Ovary (tissue), 3 donors: ENCODE results near the gene CCNC.

Source experiments
- EP300 ChIP-seq: sonication (generic); formaldehyde crosslinking; IDR thresholded peaks from one replicate; pipeline ENCODE4 v1.6.1; 2017; ENCODE audit warnings: antibody characterized with exemption
- POLR2A ChIP-seq: fragments of 450-650 bp; IDR thresholded peaks from one replicate; pipeline ENCODE4 v1.6.1; 2017; ENCODE audit warnings: antibody characterized with exemption, mild to moderate bottlenecking, moderate library complexity
- TF ChIP-seq, protein P1 (sequence below), 3 donors: fragments of 450-650 bp in 2 of 3; fragments of 200-600 bp in 1 of 3; IDR thresholded peaks; one replicate each; pipeline versions ENCODE4 v1.5.1 to v1.8.0; 2016 to 2022; ENCODE audit warnings: antibody characterized with exemption in 3 of 3, mild to moderate bottlenecking in 1 of 3
- donor health status: DM: no; HTN: no; CAD: no.

DNA sequence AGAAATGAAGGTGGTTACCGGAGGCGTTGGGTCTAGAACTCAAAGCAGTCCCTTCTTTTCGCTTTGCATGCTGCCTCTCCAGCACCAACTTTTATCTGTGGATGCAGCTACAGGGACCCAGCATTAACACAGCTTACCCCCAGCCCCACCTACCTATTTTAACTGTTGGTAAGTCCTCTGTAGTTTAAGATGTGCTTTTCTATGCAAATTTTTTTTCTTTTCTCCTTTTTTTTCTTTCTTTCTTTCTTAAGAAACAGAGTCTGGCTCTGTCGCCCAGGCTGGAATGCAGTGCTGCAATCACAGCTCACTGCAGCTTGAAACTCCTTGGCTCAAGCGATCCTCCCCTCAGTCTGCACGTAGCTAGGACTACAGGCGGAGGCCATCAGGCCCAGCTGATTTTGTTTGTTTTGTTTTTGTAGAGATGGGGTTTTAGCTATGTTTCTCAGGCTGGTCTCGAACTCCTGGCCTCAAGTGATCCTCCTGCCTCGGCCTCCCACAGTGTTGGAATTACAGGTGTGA lies 46.8 kb downstream of the CCNC start:
- TF ChIP-seq, protein P1, sequence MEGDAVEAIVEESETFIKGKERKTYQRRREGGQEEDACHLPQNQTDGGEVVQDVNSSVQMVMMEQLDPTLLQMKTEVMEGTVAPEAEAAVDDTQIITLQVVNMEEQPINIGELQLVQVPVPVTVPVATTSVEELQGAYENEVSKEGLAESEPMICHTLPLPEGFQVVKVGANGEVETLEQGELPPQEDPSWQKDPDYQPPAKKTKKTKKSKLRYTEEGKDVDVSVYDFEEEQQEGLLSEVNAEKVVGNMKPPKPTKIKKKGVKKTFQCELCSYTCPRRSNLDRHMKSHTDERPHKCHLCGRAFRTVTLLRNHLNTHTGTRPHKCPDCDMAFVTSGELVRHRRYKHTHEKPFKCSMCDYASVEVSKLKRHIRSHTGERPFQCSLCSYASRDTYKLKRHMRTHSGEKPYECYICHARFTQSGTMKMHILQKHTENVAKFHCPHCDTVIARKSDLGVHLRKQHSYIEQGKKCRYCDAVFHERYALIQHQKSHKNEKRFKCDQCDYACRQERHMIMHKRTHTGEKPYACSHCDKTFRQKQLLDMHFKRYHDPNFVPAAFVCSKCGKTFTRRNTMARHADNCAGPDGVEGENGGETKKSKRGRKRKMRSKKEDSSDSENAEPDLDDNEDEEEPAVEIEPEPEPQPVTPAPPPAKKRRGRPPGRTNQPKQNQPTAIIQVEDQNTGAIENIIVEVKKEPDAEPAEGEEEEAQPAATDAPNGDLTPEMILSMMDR (IDR thresholded peaks at IDR 0.05), result no peak
- no peak for TF ChIP-seq EP300
- TF ChIP-seq POLR2A, result no peak
